ENCODE results near the gene UBE2O.

The UBE2O gene

GRCh38 chr17:76385892-76386786 is 66.8 kb downstream of the UBE2O start:
- peak; percentile 71 for DNase-seq

GRCh38 chr17:76384987-76385891 is 67.7 kb downstream of the UBE2O start:
- DNase-seq = no peak

- peak; percentile 81 for DNase-seq
Observed at GRCh38 chr17:76384222-76384986, 68.5 kb downstream of the UBE2O start, which contains the start of gene SPHK1. TSS of gene SPHK1 (plus strand) at chr17:76384609. CDS start at chr17:76385645, 1,036 bp downstream.

- peak; percentile 70 for DNase-seq
Observed at GRCh38 chr17:76383546-76384221, 69.3 kb downstream of the UBE2O start.

GRCh38 chr17:76382803-76383545 is 70.0 kb downstream of the UBE2O start:
- peak; percentile 62 for DNase-seq

- DNase-seq = peak; percentile 64
Observed at GRCh38 chr17:76382351-76382802, 70.6 kb downstream of the UBE2O start.

GRCh38 chr17:76381633-76382350 is 71.2 kb downstream of the UBE2O start:
- no peak for DNase-seq

GRCh38 chr17:76379646-76380376 is 73.1 kb downstream of the UBE2O start:
- no peak for DNase-seq

GRCh38 chr17:76379275-76379641 is 73.7 kb downstream of the UBE2O start:
- DNase-seq = no peak

GRCh38 chr17:76378548-76379274 is 74.2 kb downstream of the UBE2O start:
- no peak for DNase-seq

- peak; percentile 62 for DNase-seq
Observed at GRCh38 chr17:76376318-76377133, 76.4 kb downstream of the UBE2O start.

- no peak for DNase-seq
Observed at GRCh38 chr17:76371656-76372628, 81.0 kb downstream of the UBE2O start.

- DNase-seq = peak; percentile 80
Observed at GRCh38 chr17:76370261-76370993, 82.5 kb downstream of the UBE2O start.

GRCh38 chr17:76369804-76370203 is 83.1 kb downstream of the UBE2O start:
- DNase-seq = no peak

GRCh38 chr17:76369379-76369778 is 83.6 kb downstream of the UBE2O start:
- no peak for DNase-seq

GRCh38 chr17:76368545-76368944 is 84.4 kb downstream of the UBE2O start:
- DNase-seq = no peak

Data from right hindlimb (tissue), 1 donor.